ENCODE data around the gene NAA60.

- TF ChIP-seq CTCF (IDR thresholded peaks at IDR 0.05) = no peak
- no peak for TF ChIP-seq POLR2AphosphoS5 (IDR thresholded peaks at IDR 0.05)
- no peak for TF ChIP-seq POLR2A (IDR thresholded peaks at IDR 0.05)
These were observed 70.6 kb downstream of the NAA60 start for GRCh38 chr16:3513892-3514583.
